HepG2 (cell line): ENCODE results near the gene SERPINE2. TPM values are rescaled to one million over a fixed set of nuclear protein-coding genes. Genes with fewer than 3 reads are reported as not detected.

Source experiments
- DNMT3B ChIP-seq: conservative IDR thresholded peaks from 2 replicates; pipeline ENCODE4 v1.6.1; 2016; ENCODE audit warnings: missing biosample characterization, control low read depth
- ELF3 ChIP-seq: IDR thresholded peaks from 2 replicates; pipeline ENCODE4 v1.6.1; 2016; ENCODE audit warnings: missing genetic modification reagents, missing compliant biosample characterization
- NFKB2 ChIP-seq: sonication (generic); formaldehyde crosslinking; IDR thresholded peaks from 2 replicates; pipeline ENCODE4 v1.4.0; 2020; ENCODE audit warnings: missing genetic modification reagents, borderline replicate concordance
- POGZ ChIP-seq: sonication (generic); formaldehyde crosslinking; IDR thresholded peaks from 2 replicates; pipeline ENCODE4 v1.4.0; 2020; ENCODE audit warnings: mild to moderate bottlenecking, missing genetic modification reagents
- ZFP36L2 ChIP-seq: sonication (generic); formaldehyde crosslinking; IDR thresholded peaks from 2 replicates; pipeline ENCODE4 v1.4.0; 2020; ENCODE audit warnings: missing genetic modification reagents
- ZNF224 ChIP-seq: sonication (generic); formaldehyde crosslinking; IDR thresholded peaks from 2 replicates; pipeline ENCODE4 v1.5.0; 2020; ENCODE audit warnings: mild to moderate bottlenecking, missing genetic modification reagents
- ZNF350 ChIP-seq: sonication (generic); formaldehyde crosslinking; IDR thresholded peaks from 2 replicates; pipeline ENCODE4 v1.4.0; 2020; ENCODE audit warnings: mild to moderate bottlenecking, low read depth, missing genetic modification reagents, borderline replicate concordance
- ZNF382 ChIP-seq: sonication (generic); formaldehyde crosslinking; IDR thresholded peaks from 2 replicates; pipeline ENCODE4 v1.5.0; 2020; ENCODE audit warnings: missing genetic modification reagents, mild to moderate bottlenecking, borderline replicate concordance
- ZSCAN22 ChIP-seq: sonication (generic); formaldehyde crosslinking; IDR thresholded peaks from 2 replicates; pipeline ENCODE4 v1.4.0; 2020; ENCODE audit warnings: mild to moderate bottlenecking, missing genetic modification reagents
- polyA plus RNA-seq, 8 experiments: library from polyadenylated mRNA; depleted of rRNA in 3 of 8; stranded (reverse) in 7 of 8; unstranded in 1 of 8; fragments of >200 nt; fragmentation: Illumina TruSeq in 4 of 8; extraction: Trizol in 4 of 8; gene quantifications; 2 replicates each; pipeline versions ENCODE4 v1.2.1 to v1.2.3, GENCODE V29; 2011 to 2016; ENCODE audit warnings: low read depth in 4 of 8, missing spikeins in 1 of 8, mixed read lengths in 1 of 8; ENCODE audit not compliant: insufficient read depth in 1 of 8
- total RNA-seq, 5 experiments: library from RNA; depleted of rRNA; stranded (reverse); fragments of >200 nt; fragmentation: Illumina TruSeq; extraction: Trizol; gene quantifications; 2 replicates each; pipeline ENCODE4 v1.2.3, GENCODE V29; 2016; ENCODE audit warnings: low read depth in 1 of 5
- TF ChIP-seq, protein P1 (sequence below): sonication (generic); formaldehyde crosslinking; IDR thresholded peaks from one replicate; pipeline ENCODE4 v1.5.1; 2020; ENCODE audit warnings: mild to moderate bottlenecking, missing genetic modification reagents; ENCODE audit errors: not compliant biosample characterization
- TF ChIP-seq, protein P2 (sequence below): sonication (generic); formaldehyde crosslinking; IDR thresholded peaks from 2 replicates; pipeline ENCODE4 v1.4.0; 2020; ENCODE audit warnings: missing genetic modification reagents, borderline replicate concordance
- TF ChIP-seq, protein P3 (sequence below): sonication (generic); formaldehyde crosslinking; conservative IDR thresholded peaks from 2 replicates; pipeline ENCODE4 v1.8.0; 2022; ENCODE audit warnings: mild to moderate bottlenecking, moderate library complexity, missing genetic modification reagents
- TF ChIP-seq, protein P4 (sequence below): IDR thresholded peaks from 2 replicates; pipeline ENCODE4 v1.6.1; 2016; ENCODE audit warnings: missing biosample characterization, missing genetic modification reagents, low read depth

The SERPINE2 gene
- total and polyA plus RNA-seq, 2 of the 13 experiments (the other 11 are each of a cell fraction or from before 2014, with no cell fraction given): 7.9 to 18.1 TPM

DNA sequence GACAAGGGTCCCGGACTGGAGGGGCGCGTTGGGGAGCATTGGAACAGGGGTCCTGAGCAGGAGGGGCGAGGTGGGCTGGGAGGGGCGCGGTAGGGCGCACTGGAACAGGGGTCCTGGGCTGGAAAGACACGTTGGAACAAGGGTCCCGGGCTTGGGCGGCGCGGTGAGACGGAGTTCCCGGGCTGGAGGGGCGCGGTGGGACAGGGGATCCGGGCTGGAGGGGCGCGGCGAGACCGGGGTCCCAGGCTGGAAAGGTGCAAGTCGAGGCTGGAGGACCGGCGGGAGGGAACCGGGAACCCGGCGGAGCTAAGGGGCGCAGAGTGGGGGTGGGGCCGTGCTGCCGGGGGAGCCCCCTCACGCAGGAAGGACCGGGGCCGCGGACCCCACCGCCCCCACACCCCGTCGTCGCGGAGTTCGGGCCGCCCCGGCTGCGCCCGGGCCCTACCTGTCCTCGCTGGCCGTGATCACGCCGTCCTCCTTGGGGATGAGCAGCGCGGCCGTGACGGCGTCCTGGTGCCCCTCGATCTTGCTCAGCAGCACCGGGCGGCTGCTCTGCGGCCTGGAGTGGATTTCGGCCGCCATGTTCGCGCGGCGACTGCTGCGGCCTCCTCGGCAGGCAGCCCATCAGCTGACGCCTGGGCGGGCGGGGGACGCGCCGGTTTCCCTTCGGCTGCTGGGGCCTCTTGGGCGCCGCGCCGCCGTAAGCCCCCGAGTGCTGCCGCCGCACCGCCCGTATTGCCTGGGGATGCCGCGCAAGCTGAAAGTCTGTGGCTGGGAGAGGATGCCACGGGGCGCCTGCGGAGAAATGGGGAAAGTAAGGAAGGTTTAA lies 94.2 kb downstream of the SERPINE2 start, which contains the start of gene WDFY1 (continued):
- TF ChIP-seq, protein P1, sequence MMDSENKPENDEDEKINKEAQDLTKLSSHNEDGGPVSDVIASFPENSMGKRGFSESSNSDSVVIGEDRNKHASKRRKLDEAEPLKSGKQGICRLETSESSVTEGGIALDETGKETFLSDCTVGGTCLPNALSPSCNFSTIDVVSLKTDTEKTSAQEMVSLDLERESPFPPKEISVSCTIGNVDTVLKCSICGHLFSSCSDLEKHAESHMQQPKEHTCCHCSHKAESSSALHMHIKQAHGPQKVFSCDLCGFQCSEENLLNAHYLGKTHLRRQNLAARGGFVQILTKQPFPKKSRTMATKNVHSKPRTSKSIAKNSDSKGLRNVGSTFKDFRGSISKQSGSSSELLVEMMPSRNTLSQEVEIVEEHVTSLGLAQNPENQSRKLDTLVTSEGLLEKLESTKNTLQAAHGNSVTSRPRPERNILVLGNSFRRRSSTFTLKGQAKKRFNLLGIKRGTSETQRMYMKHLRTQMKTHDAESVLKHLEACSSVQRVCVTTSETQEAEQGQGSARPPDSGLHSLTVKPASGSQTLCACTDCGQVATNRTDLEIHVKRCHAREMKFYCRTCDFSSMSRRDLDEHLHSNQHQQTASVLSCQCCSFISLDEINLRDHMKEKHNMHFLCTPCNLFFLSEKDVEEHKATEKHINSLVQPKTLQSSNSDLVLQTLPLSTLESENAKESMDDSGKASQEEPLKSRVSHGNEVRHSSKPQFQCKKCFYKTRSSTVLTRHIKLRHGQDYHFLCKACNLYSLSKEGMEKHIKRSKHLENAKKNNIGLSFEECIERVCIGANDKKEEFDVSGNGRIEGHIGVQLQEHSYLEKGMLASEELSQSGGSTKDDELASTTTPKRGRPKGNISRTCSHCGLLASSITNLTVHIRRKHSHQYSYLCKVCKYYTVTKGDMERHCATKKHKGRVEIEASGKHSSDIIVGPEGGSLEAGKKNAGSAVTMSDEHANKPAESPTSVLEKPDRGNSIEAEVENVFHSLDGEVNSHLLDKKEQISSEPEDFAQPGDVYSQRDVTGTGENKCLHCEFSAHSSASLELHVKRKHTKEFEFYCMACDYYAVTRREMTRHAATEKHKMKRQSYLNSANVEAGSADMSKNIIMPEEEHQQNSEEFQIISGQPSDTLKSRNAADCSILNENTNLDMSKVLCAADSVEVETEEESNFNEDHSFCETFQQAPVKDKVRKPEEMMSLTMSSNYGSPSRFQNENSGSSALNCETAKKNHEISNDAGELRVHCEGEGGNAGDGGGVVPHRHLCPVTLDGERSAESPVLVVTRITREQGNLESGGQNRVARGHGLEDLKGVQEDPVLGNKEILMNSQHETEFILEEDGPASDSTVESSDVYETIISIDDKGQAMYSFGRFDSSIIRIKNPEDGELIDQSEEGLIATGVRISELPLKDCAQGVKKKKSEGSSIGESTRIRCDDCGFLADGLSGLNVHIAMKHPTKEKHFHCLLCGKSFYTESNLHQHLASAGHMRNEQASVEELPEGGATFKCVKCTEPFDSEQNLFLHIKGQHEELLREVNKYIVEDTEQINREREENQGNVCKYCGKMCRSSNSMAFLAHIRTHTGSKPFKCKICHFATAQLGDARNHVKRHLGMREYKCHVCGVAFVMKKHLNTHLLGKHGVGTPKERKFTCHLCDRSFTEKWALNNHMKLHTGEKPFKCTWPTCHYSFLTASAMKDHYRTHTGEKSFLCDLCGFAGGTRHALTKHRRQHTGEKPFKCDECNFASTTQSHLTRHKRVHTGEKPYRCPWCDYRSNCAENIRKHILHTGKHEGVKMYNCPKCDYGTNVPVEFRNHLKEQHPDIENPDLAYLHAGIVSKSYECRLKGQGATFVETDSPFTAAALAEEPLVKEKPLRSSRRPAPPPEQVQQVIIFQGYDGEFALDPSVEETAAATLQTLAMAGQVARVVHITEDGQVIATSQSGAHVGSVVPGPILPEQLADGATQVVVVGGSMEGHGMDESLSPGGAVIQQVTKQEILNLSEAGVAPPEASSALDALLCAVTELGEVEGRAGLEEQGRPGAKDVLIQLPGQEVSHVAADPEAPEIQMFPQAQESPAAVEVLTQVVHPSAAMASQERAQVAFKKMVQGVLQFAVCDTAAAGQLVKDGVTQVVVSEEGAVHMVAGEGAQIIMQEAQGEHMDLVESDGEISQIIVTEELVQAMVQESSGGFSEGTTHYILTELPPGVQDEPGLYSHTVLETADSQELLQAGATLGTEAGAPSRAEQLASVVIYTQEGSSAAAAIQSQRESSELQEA (CRISPR knock-in tag): peak; percentile 55
- TF ChIP-seq, protein P2, sequence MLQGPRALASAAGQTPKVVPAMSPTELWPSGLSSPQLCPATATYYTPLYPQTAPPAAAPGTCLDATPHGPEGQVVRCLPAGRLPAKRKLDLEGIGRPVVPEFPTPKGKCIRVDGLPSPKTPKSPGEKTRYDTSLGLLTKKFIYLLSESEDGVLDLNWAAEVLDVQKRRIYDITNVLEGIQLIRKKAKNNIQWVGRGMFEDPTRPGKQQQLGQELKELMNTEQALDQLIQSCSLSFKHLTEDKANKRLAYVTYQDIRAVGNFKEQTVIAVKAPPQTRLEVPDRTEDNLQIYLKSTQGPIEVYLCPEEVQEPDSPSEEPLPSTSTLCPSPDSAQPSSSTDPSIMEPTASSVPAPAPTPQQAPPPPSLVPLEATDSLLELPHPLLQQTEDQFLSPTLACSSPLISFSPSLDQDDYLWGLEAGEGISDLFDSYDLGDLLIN: peak; percentile 84; the same call in 1 of the 2 replicates
- TF ChIP-seq NFKB2 (CRISPR knock-in tag) (peak; percentile 92; the same call in 1 of the 2 replicates), DNMT3B (CRISPR knock-in tag) (no peak), ZNF224 (peak; percentile 81; the same call in 1 of the 2 replicates), ELF3 (peak; percentile 82; the same call in 1 of the 2 replicates), ZNF350 (CRISPR knock-in tag) (peak; percentile 73), POGZ (CRISPR knock-in tag) (peak; percentile 97), ZNF382 (CRISPR knock-in tag) (no peak), ZSCAN22 (no peak), ZFP36L2 (CRISPR knock-in tag) (peak; percentile 81; the same call in 1 of the 2 replicates)
- TF ChIP-seq, protein P3, sequence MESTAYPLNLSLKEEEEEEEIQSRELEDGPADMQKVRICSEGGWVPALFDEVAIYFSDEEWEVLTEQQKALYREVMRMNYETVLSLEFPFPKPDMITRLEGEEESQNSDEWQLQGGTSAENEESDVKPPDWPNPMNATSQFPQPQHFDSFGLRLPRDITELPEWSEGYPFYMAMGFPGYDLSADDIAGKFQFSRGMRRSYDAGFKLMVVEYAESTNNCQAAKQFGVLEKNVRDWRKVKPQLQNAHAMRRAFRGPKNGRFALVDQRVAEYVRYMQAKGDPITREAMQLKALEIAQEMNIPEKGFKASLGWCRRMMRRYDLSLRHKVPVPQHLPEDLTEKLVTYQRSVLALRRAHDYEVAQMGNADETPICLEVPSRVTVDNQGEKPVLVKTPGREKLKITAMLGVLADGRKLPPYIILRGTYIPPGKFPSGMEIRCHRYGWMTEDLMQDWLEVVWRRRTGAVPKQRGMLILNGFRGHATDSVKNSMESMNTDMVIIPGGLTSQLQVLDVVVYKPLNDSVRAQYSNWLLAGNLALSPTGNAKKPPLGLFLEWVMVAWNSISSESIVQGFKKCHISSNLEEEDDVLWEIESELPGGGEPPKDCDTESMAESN (CRISPR knock-in tag): peak; percentile 100
- TF ChIP-seq, protein P4, sequence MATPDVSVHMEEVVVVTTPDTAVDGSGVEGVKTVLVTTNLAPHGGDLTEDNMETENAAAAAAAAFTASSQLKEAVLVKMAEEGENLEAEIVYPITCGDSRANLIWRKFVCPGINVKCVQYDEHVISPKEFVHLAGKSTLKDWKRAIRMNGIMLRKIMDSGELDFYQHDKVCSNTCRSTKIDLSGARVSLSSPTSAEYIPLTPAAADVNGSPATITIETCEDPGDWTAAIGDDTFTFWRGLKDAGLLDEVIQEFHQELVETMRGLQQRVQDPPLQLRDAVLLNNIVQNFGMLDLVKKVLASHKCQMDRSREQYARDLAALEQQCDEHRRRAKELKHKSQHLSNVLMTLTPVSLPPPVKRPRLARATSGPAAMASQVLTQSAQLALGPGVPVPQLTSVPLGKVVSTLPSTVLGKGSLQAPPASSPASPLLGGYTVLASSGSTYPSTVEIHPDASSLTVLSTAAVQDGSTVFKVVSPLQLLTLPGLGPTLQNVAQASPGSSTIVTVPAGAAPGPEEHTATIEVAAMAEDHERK (CRISPR knock-in tag): no peak; the same call in 1 of the 2 replicates
